GM19240 (cell line): ENCODE results near the gene CHSY3.
"Not testable (repeated sequence)": the region's sequence is repeated elsewhere in the genome, so short reads cannot be mapped to it uniquely, and the experiment has no call there.

Experiments
- DNase-seq: peaks from one replicate; pipeline ENCODE4 v3.0.0; 2011; ENCODE audit warnings: low spot score; ENCODE audit not compliant: insufficient read length

Gene CHSY3

GRCh38 chr5:130158036-130158435 is 253.8 kb downstream of the CHSY3 start:
- no peak for DNase-seq

DNA sequence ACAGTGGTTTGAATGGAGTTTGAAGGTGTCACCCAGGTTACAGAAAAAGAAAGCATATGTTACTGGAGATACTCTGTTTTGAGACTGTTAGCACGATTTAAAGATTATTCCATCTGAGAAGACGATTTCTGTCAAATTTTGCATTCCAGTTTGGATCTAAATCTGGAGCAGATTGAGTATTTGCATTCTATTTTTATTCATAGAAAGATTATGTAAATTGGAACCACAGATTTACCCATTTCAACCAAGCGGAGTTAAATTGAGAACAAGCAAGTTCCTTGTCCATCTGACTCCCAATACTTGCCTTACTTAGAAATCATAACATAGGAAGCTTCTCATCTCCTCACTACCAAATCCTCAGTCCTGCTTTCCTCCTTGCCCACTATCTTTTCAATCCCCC is 255.7 kb downstream of the CHSY3 start:
- no peak for DNase-seq

- no peak for DNase-seq
These were observed 260.7 kb downstream of the CHSY3 start for GRCh38 chr5:130164966-130165365.

DNA sequence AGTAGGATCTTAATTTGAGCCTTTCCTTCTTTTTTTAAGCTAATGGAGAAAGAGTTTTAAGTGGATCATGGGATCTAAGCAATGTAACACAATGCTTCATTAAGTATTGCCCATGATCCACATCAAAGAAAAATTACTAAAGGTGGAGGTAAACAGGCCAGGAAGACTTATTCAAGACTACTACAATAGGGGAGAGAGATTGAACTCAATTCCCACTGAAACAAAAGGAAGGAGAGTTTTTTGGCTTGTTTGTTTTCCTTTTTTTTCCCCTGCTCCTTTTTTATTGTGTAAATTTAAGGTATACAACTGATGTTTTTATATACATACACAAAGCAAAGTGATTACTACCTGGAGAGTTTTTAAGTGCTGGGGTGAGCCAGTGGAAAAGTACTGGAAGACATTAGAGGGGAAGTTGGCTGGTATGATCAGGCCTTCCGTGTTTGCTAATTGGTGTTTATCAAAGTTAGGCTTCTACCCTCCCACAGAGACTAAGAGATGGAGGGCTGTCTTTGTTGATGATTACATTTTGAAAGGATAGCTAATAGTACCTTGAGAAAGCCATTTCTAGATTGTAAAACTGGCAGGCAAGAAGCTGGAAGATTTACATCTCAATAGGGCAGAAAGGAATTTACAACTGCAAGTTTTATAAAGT is 262.7 kb downstream of the CHSY3 start:
- no peak for DNase-seq

GRCh38 chr5:130168211-130168610 is 263.9 kb downstream of the CHSY3 start:
- no peak for DNase-seq

GRCh38 chr5:130171699-130172098 is 267.4 kb downstream of the CHSY3 start:
- DNase-seq, result no peak

GRCh38 chr5:130183115-130183514 is 278.9 kb downstream of the CHSY3 start:
- no peak for DNase-seq

DNA sequence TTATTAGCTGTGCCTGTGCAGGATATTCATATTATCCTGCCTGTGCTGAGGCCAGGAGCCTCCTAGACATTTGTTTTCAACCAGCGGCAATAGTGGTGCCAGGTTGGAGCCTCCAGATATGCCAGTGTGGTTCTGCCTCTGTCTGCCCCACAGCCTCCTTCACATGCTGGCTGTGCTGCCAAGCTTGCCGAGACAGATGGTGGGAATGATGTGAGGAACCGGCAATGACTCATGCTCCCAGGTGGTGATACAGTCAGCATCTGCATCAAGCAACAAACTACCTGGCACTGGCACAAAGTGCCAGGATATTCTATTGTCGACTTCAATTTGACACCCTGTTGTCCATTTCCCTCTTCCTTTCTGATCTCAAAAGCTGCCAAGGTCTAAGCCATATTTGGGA is 285.7 kb downstream of the CHSY3 start:
- DNase-seq, result no peak

DNA sequence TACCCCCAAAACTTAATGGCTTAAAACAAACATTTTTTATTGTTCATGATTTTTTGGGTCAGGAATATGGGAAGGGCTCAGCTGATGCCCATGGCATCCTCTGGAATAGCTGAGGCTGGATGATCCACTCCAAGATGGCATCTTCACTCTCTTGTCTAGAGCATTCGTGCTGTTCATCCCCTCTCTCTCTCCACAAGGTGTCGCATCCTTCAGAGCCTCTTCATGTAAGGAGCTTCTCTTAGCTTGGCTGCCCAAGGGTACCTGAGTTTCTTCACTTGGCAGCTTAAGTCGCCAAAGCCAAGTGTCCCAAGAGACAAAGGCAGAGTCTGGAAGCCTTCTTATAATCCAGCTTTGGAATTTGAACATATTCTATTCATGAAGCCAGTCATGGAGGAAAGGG is 294.7 kb downstream of the CHSY3 start:
- peak; percentile 5 for DNase-seq

DNA sequence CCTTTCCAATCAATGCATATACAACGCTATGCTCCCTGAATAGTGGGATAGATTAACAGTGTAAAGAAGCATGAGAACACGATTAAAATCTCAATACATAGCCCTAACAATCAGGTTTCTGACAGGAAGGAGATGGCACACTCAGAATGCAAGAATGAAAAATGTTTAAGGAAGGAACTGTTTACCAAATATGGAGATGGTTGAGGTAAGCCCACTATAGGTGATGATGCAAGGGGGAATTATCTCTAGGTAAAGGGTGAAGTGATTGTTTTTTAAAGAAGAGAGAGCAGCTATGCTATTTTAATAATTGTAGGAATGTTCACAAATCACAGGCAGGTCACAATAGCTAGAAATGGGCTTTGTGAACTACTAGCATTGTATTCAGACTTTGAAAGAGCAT is 302.4 kb downstream of the CHSY3 start:
- DNase-seq, result no peak

DNA sequence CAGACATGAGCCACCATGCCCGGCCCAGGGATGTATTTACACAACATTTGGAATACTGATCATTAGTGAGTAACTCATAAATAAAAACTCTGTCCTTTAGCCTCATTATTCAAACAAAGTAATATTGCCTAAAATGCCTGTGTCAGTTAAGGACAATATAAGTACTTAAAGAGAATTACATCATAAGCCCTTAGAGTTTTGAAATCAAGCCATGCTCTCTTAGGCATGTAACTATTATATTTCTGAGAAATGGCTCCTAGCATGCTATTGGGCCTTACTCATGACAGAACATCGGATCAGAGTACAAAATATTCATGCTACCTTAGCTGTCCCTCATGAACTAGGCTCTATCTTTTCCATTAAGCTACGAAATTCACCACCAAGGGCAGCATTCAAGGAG is 309.3 kb downstream of the CHSY3 start:
- DNase-seq, result no peak

GRCh38 chr5:130216286-130216685 is 312.0 kb downstream of the CHSY3 start:
- DNase-seq, result no peak

GRCh38 chr5:130222573-130222972 is 318.3 kb downstream of the CHSY3 start:
- no peak for DNase-seq

DNA sequence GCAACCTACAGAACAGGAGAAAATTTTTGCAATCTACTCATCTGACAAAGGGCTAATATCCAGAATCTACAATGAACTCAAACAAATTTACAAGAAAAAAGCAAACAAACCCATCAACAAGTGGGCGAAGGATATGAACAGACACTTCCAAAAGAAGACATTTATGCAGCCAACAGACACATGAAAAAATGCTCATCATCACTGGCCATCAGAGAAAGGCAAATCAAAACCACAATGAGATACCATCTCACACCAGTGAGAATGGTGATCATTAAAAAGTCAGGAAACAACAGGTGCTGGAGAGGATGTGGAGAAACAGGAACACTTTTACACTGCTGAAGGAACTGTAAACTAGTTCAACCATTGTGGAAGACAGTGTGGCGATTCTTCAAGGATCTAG is 322.3 kb downstream of the CHSY3 start:
- not testable (repeated sequence) for DNase-seq

- DNase-seq, result no peak
These were observed 323.4 kb downstream of the CHSY3 start for GRCh38 chr5:130227699-130228098.

GRCh38 chr5:130231786-130232185 is 327.5 kb downstream of the CHSY3 start:
- DNase-seq, result no peak

GRCh38 chr5:130234816-130235215 is 330.6 kb downstream of the CHSY3 start:
- no peak for DNase-seq
